Caki2 (cell line): ENCODE measurements around the gene ICE2. TPM values are rescaled to one million over a fixed set of nuclear protein-coding genes. Genes with fewer than 3 reads are reported as not detected.
A peak's percentile ranks its signal among the peaks of the same experiment; 100 is the strongest.

Source experiments
- DNase-seq: peaks from one replicate; pipeline ENCODE4 v3.0.0-alpha.2; 2015; ENCODE audit warnings: low read depth
- in situ Hi-C: cut with HindIII; loops from 2 replicates; pipeline ENCODE4 v1.10.0; 2016; ENCODE audit warnings: low sequenced_read_pairs, low pct_unique_long_range_greater_than_20kb, mixed read lengths
- total RNA-seq: library from RNA; depleted of rRNA; stranded (reverse); fragments of >200 nt; shearing (Covaris generic); gene quantifications from 2 replicates; pipeline ENCODE4 v1.2.3, GENCODE V29; 2014; ENCODE audit warnings: low replicate concordance

The ICE2 gene
- total RNA-seq, 1 experiment from 2014 or later = 24.2 TPM

DNA sequence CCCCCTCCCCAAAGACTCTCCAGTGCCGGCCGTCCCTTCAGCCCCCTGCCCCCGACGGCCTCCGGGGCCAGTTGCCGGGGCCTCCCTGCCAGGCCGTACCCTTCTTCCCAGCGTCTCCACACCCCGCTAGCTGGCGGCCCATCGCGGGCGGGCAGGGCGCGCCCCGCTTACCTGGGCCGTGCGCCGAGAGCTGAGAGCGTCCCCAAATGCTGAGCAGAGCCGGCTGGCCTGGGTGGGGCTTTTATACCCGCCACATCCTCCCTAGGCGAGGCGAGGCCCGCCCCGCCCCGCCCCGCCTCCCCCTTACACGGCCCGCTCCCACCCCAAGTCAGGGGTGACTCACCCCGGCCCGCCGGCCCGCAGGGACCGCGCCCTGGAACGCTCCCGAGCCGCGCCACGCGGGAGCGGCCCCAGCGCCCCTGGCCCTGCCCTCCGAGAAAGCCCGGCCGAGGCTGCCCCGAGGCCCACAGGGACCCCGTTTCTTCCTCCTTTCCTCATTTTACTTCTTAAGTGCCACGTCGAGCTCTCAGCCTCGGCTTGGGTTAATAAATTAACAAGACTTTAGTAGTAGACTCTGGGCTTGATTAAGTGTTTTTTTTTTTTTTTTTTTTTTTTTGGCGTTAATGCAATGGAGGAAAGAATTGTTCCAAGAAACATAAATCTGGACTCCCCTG is 81.0 kb downstream of the ICE2 start, which contains the start of gene ANXA2:
Gene ANXA2, minus strand, starts transcription at position 215 of the 674 bp plus-strand sequence. CDS start 11,911 bp downstream, outside the sequence.
- peak; percentile 83 for DNase-seq
- in situ Hi-C loops = no loop called here

DNA sequence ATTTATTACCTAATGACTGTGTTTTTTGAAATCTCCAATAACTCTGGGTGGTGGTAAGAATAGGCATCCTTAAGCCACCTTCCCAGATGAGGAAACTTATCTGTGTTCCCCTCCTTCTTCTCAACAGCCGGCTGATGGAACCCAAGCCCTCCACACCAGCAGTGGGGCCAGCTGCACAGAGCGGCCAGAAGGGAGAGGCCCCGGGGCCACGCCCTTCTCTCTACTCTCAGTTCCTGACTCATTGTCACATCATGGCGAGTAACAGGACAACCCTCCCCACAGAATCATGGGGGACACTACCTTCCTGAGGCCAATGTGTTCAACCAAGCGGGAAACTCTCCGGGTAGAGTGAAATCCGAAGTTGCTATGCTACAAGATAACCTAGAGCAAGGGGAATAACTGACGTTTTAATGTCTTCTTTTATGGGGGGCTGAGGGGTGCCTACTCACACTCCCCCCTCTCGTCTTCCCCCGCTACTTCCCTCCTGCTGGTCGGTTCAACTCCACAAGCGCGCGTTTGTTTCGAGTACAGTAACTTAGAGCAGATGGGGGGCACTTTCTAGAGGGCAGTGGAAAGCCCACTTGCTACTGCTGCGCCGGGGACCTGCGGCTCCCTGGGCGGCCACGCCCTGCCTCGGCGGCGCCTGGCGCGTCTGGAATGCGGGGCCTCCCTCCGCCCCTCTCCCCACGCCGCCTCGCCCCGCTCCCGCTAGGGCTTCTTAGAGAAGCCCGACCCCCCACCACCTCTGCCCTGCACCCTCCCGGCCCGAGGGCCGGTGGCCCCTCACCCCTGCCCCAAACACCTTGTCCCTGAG is 81.8 kb downstream of the ICE2 start:
- in situ Hi-C loops = no loop called here
- peak; percentile 84 for DNase-seq

DNA sequence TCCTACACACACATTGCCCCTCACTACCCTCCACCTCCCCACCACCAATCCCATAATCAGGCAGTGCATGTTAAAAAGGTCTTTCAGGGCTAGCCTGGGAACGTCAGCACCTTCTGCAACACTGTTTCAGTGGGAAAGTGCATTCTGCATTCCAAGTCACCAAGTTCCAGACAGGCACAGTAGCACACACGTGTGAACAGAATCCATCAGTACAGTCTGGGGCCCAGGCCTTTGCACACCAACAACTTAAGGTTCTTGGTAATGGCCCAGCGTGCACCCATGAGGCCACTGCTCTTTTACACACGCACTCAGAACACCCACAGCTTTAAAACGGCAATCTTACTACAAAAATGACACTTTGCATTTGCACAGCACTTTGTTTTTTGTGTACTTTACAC is 82.4 kb downstream of the ICE2 start:
- DNase-seq = no peak
- in situ Hi-C loops = no loop called here

GRCh38 chr15:60396100-60396499 is 82.8 kb downstream of the ICE2 start:
- in situ Hi-C loops = no loop called here
- no peak for DNase-seq

DNA sequence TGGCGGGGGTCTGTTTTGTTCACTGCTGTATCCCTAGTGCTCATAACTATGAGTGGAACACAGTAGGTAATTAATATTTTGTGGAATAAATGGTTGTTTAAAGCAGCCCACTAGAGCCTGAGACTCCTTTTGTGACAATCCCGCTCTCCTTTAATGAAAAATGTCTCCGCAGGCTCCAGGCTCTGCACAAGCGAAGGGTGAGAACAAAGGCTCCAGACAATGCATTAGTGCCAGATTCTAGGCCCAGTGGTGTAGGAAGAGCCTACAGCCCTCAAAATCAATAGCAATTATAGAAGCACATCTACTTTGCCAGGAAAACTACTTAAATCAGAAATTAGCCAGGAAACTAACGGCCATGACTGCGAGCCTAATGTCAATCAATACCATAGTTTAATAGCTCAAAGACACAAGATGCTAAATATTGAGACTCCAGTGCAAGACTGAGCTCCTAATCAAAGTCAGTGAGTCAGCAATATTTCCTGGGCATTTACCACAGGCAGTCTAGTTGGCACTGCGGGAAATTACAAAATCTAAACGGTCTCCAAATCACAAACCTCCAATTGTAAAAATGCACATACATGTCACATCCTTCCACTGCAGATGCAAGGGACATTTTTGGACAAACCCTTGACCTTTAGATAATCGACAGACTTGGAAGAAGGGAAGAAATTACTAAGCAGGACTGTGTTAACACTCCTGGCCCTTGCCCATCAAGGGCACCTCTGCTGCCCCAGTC is 83.5 kb downstream of the ICE2 start:
- in situ Hi-C loops = no loop called here

DNA sequence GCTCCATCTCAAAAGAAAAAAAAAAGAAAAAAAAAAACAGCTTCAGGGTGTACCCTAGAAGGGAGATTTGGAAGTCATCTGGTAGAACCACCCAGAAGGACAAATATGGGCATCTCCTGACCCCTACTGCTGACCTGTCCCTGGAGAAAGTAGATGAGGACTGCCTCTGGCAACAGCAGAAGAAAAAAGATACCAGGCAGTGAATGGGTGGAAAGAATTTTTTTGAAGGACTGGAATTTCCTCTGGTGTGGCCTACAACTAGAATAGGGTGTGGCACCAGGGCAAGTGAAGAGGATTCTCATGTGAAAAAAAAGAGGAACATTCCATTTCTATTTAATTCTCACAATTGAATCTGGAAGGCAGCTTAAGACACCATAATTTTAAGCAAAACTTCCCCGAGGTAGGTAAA is 84.2 kb downstream of the ICE2 start:
- in situ Hi-C loops = no loop called here
- peak; percentile 57 for DNase-seq

More for the DNA sequence above, 83.5 kb downstream of the ICE2 start:
- DNase-seq = no peak

GRCh38 chr15:60392986-60393790 is 85.8 kb downstream of the ICE2 start:
- DNase-seq = peak; percentile 98
- in situ Hi-C loops = no loop called here

GRCh38 chr15:60392601-60392985 is 86.3 kb downstream of the ICE2 start:
- DNase-seq = no peak
- in situ Hi-C loops = no loop called here

- no peak for DNase-seq
- in situ Hi-C loops = no loop called here
Measured at GRCh38 chr15:60391722-60392315, 87.1 kb downstream of the ICE2 start.

- in situ Hi-C loops = no loop called here
- peak; percentile 86 for DNase-seq
Measured at GRCh38 chr15:60390871-60391501, 88.0 kb downstream of the ICE2 start.

- in situ Hi-C loops = no loop called here
- peak; percentile 10 for DNase-seq
Measured at GRCh38 chr15:60390231-60390630, 88.7 kb downstream of the ICE2 start.

DNA sequence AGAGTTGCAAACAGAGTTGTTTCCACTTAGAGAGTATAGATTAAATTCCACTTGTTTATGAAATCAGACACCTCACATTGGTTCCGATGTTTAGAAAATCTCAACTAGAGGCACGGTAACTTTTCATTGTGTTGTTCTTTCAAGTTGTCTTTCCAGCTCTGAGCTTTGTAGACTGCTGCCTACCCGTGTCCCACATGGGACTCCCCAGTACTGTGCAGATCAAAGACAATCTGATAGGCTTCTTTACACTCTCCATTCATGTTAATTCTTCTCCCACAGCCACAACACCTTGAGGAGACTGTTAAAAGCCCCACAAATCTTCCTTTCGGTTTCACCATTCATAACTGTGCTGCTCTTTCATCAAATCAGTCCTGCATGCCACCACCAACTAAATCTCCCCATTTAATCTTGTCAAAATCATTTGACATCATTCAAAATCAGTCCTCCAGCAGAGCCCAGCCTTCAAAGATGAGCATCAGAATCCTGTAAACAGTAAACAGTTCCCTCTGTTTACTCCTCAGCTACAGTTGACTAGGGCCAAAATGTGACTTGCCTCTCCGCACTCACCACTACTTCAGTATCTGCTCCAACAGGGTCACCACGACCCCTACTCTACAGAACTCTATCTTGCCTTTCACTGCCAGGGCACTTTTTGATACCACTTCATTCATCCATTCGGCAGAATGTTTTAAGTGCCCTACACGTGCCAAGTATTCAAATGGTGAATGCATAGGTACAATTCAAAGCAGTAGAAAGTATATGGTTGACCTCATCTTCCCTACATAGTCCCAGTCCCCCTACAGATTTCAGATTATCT is 89.5 kb downstream of the ICE2 start:
- in situ Hi-C loops = no loop called here
- DNase-seq = peak; percentile 25

DNA sequence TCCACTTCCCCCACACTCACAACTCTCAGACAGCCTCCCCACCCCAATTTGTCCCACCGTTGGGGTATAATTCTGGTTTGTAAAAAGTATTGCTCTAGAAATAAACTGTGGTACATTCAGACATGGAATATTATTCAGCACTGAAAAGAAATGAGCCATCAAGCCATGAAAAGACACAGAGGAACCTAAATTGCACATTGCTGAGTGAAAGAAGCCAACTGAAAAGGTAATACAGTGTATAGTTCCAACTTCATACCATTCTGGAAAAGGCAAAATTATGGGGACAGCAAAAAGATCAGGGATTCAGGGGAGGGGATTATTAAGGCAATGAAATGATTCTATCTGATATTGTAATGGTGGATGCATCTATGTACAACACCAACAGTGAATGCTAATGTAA is 91.6 kb downstream of the ICE2 start:
- no peak for DNase-seq
- in situ Hi-C loops = no loop called here

DNA sequence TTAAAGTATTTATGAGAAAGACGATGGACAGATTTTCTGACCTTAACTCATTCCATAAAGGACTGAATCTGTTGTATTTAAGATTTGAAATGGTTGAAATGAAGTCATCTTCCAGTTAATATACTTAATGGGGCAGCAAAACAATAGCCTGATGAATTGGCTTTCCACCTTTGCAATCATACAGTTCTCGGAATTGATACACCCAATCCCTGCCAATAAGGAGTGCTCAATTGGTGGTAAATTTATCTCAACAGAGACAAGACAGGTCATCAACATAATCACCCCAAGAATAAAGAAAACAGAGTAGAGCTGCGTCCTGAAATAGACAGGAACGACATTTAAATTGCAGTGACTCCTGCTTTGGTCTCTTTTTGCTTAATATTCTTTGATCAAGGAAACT is 92.3 kb downstream of the ICE2 start:
- in situ Hi-C loops = no loop called here
- DNase-seq = no peak

- peak; percentile 4 for DNase-seq
- in situ Hi-C loops = no loop called here
Measured at GRCh38 chr15:60385620-60386552, 93.1 kb downstream of the ICE2 start.
